ENCODE measurements around the gene PLCB1. TPM values are rescaled to one million over a fixed set of nuclear protein-coding genes. Genes with fewer than 3 reads are reported as not detected.
A peak's percentile ranks its signal among the peaks of the same experiment; 100 is the strongest.

The PLCB1 gene
- total and polyA plus RNA-seq, 8 donors, result 8.8 to 27.7 (median 19.2) TPM

- Histone ChIP-seq H3K4me1 (peaks cover 0 to 8% of the 10 kb centered on the region in 2 donors), H3K27me3 (no peaks in the 10 kb centered on the region), H3K36me3 (no peaks in the 10 kb centered on the region), H3K9me3 (no peaks in the 10 kb centered on the region), H3K27ac (no peak overlapping the region), H3K4me3 (no peak overlapping the region)
- no peak for TF ChIP-seq CTCF (IDR thresholded peaks at IDR 0.05)
- peak in 1 of 4 donors; percentile 6 for DNase-seq
- intact Hi-C loops (cut with DNase I), result no loop called here
- ATAC-seq, result no peak
Measured at GRCh38 chr20:8646033-8646441, 514.0 kb downstream of the PLCB1 start.

- H3K27ac ChIP-seq, result no peak overlapping the region
- H3K36me3 ChIP-seq, result no peaks in the 10 kb centered on the region
- H3K9me3 ChIP-seq, result no peaks in the 10 kb centered on the region
- H3K4me1 ChIP-seq, result peaks cover 0 to 8% of the 10 kb centered on the region in 2 donors
- H3K4me3 ChIP-seq, result no peak overlapping the region
- ATAC-seq (no peak), DNase-seq (no peak)
- no peak for TF ChIP-seq CTCF (IDR thresholded peaks at IDR 0.05)
- intact Hi-C loops (cut with DNase I), result no loop called here
- no peaks in the 10 kb centered on the region for H3K27me3 ChIP-seq
Measured at GRCh38 chr20:8646716-8647115, 514.6 kb downstream of the PLCB1 start.

GRCh38 chr20:8647961-8648441, 515.9 kb downstream of the PLCB1 start:
- Histone ChIP-seq H3K4me3 (no peak overlapping the region), H3K4me1 (peaks cover 0 to 8% of the 10 kb centered on the region in 2 donors), H3K9me3 (no peaks in the 10 kb centered on the region), H3K27me3 (no peaks in the 10 kb centered on the region), H3K27ac (no peak overlapping the region), H3K36me3 (no peaks in the 10 kb centered on the region)
- TF ChIP-seq CTCF (IDR thresholded peaks at IDR 0.05), result no peak
- intact Hi-C loops (cut with DNase I), result no loop called here
- DNase-seq (peak in 1 of 4 donors; percentile 5), ATAC-seq (peak; percentile 50)

GRCh38 chr20:8648466-8648865, 516.4 kb downstream of the PLCB1 start:
- no peak overlapping the region for H3K4me3 ChIP-seq
- intact Hi-C loops (cut with DNase I), result no loop called here
- TF ChIP-seq CTCF (IDR thresholded peaks at IDR 0.05), result no peak
- no peak overlapping the region for H3K27ac ChIP-seq
- no peaks in the 10 kb centered on the region for H3K36me3 ChIP-seq
- H3K27me3 ChIP-seq, result no peaks in the 10 kb centered on the region
- no peaks in the 10 kb centered on the region for H3K9me3 ChIP-seq
- no peak for ATAC-seq
- no peak for DNase-seq
- peaks cover 0 to 8% of the 10 kb centered on the region in 2 donors for H3K4me1 ChIP-seq

GRCh38 chr20:8652396-8652795, 520.3 kb downstream of the PLCB1 start:
- DNase-seq (no peak), ATAC-seq (no peak)
- Histone ChIP-seq H3K27ac (no peak overlapping the region), H3K4me1 (peaks cover 0 to 6% of the 10 kb centered on the region in 2 donors), H3K4me3 (no peak overlapping the region), H3K9me3 (no peaks in the 10 kb centered on the region), H3K27me3 (no peaks in the 10 kb centered on the region), H3K36me3 (no peaks in the 10 kb centered on the region)
- no peak for TF ChIP-seq CTCF (IDR thresholded peaks at IDR 0.05)
- intact Hi-C loops (cut with DNase I), result no loop called here
